ENCODE data around the gene RNF40.

GRCh38 chr16:30780549-30780948, 18.4 kb downstream of the RNF40 start:
- no peak for TF ChIP-seq SP1 (IDR thresholded peaks at IDR 0.05)
- TF ChIP-seq CTCF (IDR thresholded peaks at IDR 0.05; ENCODE audit: low read depth, low read length, missing input control) = no peak
- no peak for TF ChIP-seq MAX (IDR thresholded peaks at IDR 0.05)
- no peak for TF ChIP-seq GABPA (IDR thresholded peaks at IDR 0.05 in 1 of 2, conservative IDR thresholded peaks at IDR 0.05 in 1 of 2)
- no peak for TF ChIP-seq TAF1 (conservative IDR thresholded peaks at IDR 0.05)
- no peak for TF ChIP-seq FOXA1 (IDR thresholded peaks at IDR 0.05)
- no peak for TF ChIP-seq JUND (IDR thresholded peaks at IDR 0.05)
- TF ChIP-seq RAD21 (IDR thresholded peaks at IDR 0.05) = no peak
- TF ChIP-seq REST (IDR thresholded peaks at IDR 0.05) = no peak
- no peak for TF ChIP-seq EGR1 (IDR thresholded peaks at IDR 0.05; ENCODE audit: low read depth in 2 of 2)
- no peak for TF ChIP-seq YY1 (IDR thresholded peaks at IDR 0.05)
- TF ChIP-seq FOXA2 (IDR thresholded peaks at IDR 0.05) = no peak
- no peak for TF ChIP-seq HNF4A (conservative IDR thresholded peaks at IDR 0.05)
